H54 (cell line): ENCODE measurements around the gene TRIM22.
"Not testable (repeated sequence)": the region's sequence is repeated elsewhere in the genome, so short reads cannot be mapped to it uniquely, and the experiment has no call there.

Experiments used
- DNase-seq: peaks from one replicate; pipeline ENCODE4 v3.0.0; 2011; ENCODE audit warnings: low spot score, mixed read lengths; ENCODE audit not compliant: insufficient read length
- FAIRE-seq: peaks from 3 replicates; lab custom pipeline; 2011; peaks lifted over from hg19 to GRCh38; lab: Jason Lieb, UNC
- POLR2A ChIP-seq: IDR thresholded peaks from 2 replicates; pipeline ENCODE4 v1.6.1; 2011; ENCODE audit warnings: low read depth, mild to moderate bottlenecking, low read length

The TRIM22 gene, protein sequence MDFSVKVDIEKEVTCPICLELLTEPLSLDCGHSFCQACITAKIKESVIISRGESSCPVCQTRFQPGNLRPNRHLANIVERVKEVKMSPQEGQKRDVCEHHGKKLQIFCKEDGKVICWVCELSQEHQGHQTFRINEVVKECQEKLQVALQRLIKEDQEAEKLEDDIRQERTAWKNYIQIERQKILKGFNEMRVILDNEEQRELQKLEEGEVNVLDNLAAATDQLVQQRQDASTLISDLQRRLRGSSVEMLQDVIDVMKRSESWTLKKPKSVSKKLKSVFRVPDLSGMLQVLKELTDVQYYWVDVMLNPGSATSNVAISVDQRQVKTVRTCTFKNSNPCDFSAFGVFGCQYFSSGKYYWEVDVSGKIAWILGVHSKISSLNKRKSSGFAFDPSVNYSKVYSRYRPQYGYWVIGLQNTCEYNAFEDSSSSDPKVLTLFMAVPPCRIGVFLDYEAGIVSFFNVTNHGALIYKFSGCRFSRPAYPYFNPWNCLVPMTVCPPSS

DNA sequence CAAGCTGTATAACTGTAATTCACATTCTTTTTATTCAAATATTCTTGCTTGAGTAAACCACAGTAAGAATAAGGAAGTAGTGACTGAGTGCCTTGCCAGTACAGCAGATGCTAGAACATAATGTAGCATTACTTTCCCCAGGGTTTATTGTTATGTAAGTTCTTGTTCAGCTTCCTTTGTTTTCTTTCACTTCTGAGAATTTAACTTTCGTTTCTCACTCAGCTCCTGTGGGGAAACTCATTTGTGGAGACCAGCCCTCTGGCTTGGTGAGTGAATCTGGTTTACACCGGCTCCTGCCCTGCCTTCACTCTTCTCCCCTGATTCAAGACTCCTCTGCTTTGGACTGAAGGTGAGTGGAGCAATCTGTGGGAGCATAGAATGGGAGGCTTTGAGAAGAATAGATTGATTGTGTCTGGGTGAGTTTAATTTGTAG lies at the start of gene TRIM22:
TRIM22 (plus strand) TSS at position 240 of the 433 bp plus-strand sequence. CDS start 6,443 bp downstream, outside the sequence.
- peak; percentile 85 for FAIRE-seq
- TF ChIP-seq POLR2A: no peak
- peak; percentile 29 for DNase-seq

DNA sequence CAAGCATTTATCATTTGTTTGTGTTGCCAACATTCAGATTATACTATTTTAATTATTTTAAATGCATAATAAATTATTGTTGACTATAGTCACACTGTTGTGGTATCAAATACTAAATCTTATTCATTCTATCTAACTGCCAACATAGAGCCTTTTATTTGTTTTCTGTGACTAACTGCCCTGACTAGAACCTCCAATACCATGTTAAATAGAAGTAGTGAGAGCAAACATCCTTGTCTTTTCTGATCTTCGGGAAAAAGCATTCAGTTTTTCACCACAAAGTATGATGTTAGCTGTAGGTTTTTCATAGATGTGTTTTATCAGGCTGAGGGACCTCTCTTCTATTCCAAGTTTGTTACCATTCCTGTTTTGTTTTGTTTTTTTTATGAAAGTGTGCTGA lies 49.6 kb upstream of the TRIM22 start:
- DNase-seq (no peak), FAIRE-seq (no peak)
- TF ChIP-seq POLR2A: no peak

GRCh38 chr11:5643585-5643984 lies 46.0 kb upstream of the TRIM22 start:
- TF ChIP-seq POLR2A: no peak
- FAIRE-seq (peak; percentile 27), DNase-seq (no peak)

DNA sequence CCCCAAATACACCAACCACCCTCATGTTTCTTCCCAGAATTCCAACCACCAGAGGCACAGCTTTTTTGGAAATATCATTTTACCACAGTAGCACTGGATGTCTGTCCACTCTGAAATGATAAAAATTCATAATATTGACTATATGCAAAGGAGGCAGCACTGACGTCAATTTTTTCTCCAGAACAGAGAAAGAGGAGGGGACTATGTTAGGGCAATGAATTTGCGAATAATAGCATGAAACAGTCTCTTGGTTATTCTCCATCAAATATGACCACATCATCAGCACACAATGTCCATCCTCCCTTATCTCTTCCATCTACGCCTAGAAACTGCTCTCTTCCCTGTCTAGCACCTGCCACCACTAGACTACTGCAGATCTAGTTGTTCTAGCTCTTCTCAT lies 43.5 kb upstream of the TRIM22 start:
- no peak for TF ChIP-seq POLR2A
- no peak for DNase-seq
- no peak for FAIRE-seq

DNA sequence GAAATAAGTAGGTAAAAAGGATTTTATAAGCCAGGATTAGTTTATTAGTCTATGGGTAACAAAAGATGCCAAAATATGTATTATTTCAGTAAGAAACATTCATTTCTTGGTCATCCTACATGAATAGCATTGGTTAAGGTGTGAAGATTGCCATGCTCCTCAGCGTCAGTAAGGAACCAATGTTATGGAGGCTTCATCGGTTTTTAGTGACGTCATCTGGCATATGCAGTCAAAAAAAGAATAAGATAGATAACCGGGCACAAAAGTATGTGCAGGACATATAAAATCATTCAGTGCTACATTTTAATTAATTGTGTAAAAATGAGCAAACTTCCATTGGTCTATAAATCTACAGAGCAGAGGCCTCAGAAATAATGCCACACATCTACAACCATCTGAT lies 34.1 kb upstream of the TRIM22 start:
- no peak for FAIRE-seq
- DNase-seq: no peak

GRCh38 chr11:5656956-5657355 lies 32.6 kb upstream of the TRIM22 start:
- not testable (repeated sequence) for DNase-seq, FAIRE-seq

More for the DNA sequence above, 34.1 kb upstream of the TRIM22 start:
- no peak for TF ChIP-seq POLR2A

DNA sequence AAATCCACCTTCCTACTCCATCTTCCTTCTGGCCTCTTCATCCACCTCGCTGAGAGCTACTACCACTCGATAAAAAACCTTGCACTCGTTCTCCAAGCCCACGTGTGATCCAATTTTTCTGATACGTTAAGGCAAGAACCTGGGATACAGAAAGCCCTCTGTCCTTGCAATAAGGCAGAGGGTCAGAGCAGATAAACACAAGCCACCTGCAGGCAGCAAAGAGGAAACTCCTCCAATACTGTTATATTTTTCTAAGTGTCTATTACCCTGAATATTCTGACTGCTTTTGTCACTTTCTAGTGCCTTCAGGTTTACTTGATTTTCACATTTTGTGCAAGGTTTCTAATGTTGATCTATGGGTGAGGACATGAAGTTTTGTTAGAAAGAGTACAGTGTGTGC lies 31.3 kb upstream of the TRIM22 start:
- DNase-seq: no peak
- no peak for TF ChIP-seq POLR2A
- no peak for FAIRE-seq

GRCh38 chr11:5663511-5663910 lies 26.1 kb upstream of the TRIM22 start:
- FAIRE-seq: no peak
- DNase-seq: no peak
- TF ChIP-seq POLR2A: no peak

GRCh38 chr11:5665051-5665570 lies 24.5 kb upstream of the TRIM22 start:
- no peak for TF ChIP-seq POLR2A
- FAIRE-seq (no peak), DNase-seq (no peak)

GRCh38 chr11:5665746-5666401 lies 23.7 kb upstream of the TRIM22 start:
- TF ChIP-seq POLR2A: no peak
- FAIRE-seq: no peak
- DNase-seq: no peak

DNA sequence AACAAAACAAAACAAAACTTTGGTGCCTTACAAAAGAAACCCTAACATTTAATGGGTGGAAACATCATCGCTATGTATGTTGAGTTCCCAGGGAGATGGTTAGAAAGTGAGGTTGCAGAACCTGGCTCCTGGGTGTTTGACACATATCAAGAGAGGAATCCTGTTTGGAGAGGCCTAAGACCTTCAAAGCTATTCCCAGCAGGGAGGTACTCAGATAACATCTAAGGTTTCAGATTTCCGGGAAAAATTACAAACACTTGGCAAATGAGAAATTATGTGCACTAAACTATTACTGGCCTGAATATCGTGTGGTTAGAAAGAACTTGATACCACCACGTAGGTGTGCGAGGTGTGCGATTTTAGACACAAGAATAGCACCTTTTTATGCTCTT lies 23.2 kb upstream of the TRIM22 start:
- DNase-seq (no peak), FAIRE-seq (peak; percentile 66)
- no peak for TF ChIP-seq POLR2A

DNA sequence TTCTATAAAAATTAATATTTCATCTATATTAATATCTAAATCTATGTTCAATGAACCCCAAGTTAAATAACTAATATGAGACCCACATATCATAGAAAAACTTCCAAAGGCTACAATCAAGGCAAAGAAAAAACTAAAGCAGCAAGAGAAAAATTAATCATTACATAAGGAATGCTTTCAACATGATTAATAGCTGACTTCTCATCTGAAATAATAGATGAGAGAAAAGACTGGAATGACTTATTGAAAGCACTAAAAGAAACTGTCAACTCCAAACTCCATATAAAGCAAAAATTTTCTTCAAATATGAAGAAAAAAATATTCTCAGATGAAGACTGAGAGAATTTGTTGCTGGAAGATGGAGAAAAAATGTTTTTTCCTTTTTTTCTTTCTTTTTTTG lies 17.8 kb upstream of the TRIM22 start:
- DNase-seq (no peak), FAIRE-seq (peak; percentile 53)
- no peak for TF ChIP-seq POLR2A

DNA sequence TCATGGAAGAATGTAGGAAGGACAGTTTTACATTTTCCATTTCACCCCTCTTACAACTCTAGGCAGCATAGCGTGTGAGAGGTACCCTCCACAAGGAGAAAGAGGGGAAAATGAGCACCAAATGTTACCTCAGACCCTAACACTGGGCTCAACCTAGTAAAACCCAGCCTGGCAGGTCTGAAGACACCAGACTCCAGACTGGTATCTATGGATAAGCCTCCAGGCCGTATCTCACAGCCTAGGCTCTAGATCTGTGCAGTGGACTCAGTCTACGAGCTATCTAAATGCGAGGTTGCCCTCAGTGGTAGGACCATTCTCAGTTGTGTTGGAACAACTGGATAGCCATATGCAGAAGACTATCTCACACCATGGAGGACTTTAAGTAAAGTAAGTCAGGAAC lies 15.2 kb upstream of the TRIM22 start:
- TF ChIP-seq POLR2A: no peak
- FAIRE-seq (no peak), DNase-seq (no peak)

DNA sequence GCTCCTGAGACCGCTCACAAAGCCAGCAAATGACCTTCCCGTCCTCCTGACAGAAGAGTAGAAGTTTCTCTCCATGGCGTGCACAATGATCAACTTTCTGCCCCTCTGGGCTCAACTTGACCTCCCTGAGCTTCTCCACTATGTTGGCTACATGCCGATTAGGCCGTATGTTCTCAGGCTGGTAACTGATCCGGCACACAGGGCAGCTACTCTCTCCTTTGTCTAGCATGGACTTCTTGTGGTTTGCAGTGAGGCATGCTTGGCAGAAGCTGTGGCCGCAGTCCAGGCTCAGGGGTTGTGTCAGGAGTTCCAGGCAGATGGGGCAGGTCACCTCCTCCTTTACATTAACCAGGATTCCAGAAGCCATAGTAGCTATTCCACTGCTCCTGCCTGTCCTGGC lies 9.8 kb upstream of the TRIM22 start:
- FAIRE-seq (no peak), DNase-seq (no peak)
- no peak for TF ChIP-seq POLR2A

DNA sequence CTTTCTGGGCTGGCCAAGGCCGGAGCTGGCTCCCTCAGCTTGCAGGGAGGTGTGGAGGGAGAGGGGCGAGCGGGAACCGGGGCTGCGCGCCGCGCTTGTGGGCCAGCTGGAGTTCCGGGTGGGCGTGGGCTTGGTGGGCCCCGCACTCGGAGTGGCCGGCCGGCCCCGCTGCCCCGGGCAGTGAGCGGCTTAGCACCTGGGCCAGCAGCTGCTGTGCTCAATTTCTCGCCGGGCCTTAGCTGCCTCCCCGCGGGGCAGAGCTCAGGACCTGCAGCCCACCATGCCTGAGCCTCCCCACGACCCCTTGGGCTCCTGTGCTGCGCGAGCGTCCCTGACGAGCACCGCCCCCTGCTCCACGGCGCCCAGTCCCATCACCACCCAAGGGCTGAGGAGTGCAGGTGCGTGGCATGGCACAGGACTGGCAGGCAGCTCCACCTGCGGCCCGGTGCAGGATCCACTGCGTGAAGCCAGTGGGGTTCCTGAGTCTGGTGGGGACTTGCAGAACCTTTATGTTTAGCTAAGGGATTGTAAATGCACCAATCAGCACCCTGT lies 6.6 kb upstream of the TRIM22 start:
- DNase-seq, FAIRE-seq: not testable (repeated sequence)

- FAIRE-seq, DNase-seq: not testable (repeated sequence)
These were observed 6.0 kb upstream of the TRIM22 start for GRCh38 chr11:5683620-5684019.
